Measurements from ENCODE around the gene PCDHA1. TPM values are rescaled to one million over a fixed set of nuclear protein-coding genes. Genes with fewer than 3 reads are reported as not detected.

Gene PCDHA1
- total RNA-seq, 6 donors from 2014 or later: 0.13 TPM; not detected in 5

- H3K4me1 ChIP-seq: peaks cover 7 to 31% (median 19%) of the 10 kb centered on the region in 4 donors
- ATAC-seq (ENCODE audit: low FRiP score in 2 of 2) (no peak), DNase-seq (no peak)
- 76 to 82% methylated on average over 2 of the region's 2 CpGs for WGBS, 2 donors
- no peak overlapping the region for H3K27ac ChIP-seq
- H3K36me3 ChIP-seq: no peaks in the 10 kb centered on the region
- H3K27me3 ChIP-seq: no peaks in the 10 kb centered on the region
- H3K9me3 ChIP-seq: no peaks in the 10 kb centered on the region
- TF ChIP-seq EP300 (IDR thresholded peaks at IDR 0.05): no peak
- no peak for TF ChIP-seq POLR2A (IDR thresholded peaks at IDR 0.05)
- no peak for TF ChIP-seq POLR2AphosphoS5 (IDR thresholded peaks at IDR 0.05)
- no peak for TF ChIP-seq CTCF (IDR thresholded peaks at IDR 0.05)
- H3K4me3 ChIP-seq: no peak overlapping the region
These were observed 213.0 kb downstream of the PCDHA1 start for GRCh38 chr5:140998921-140999410.

- peak in 1 of 2 donors; percentile 88 for DNase-seq
- Histone ChIP-seq H3K27me3 (no peaks in the 10 kb centered on the region), H3K9me3 (no peaks in the 10 kb centered on the region), H3K36me3 (no peaks in the 10 kb centered on the region), H3K4me1 (peaks cover 7 to 28% (median 16%) of the 10 kb centered on the region in 4 donors), H3K4me3 (peak overlapping the region in 3 of 4 donors; percentile 32 to 41 (median 39)), H3K27ac (peak overlapping the region in 3 of 4 donors; percentile 42 to 66 (median 57))
- TF ChIP-seq CTCF (IDR thresholded peaks at IDR 0.05) (no peak), POLR2A (IDR thresholded peaks at IDR 0.05) (peak in 1 of 4 donors; percentile 14), POLR2AphosphoS5 (IDR thresholded peaks at IDR 0.05) (peak in 1 of 2 donors; percentile 5)
- ATAC-seq (ENCODE audit: low FRiP score in 2 of 2): peak; percentile 49 to 77
- 11 to 13% methylated on average over 9 of the region's 9 CpGs for WGBS, 2 donors
These were observed 215.5 kb downstream of the PCDHA1 start for GRCh38 chr5:141001446-141001843.

- Histone ChIP-seq H3K4me1 (peaks cover 7 to 28% (median 16%) of the 10 kb centered on the region in 4 donors), H3K9me3 (no peaks in the 10 kb centered on the region), H3K27me3 (no peaks in the 10 kb centered on the region), H3K36me3 (no peaks in the 10 kb centered on the region), H3K4me3 (peak overlapping the region in 3 of 4 donors; percentile 32 to 41 (median 39)), H3K27ac (peak overlapping the region; percentile 6 to 66 (median 50))
- 5% methylated on average over 16 to 19 of the region's 19 CpGs for WGBS, 2 donors
- DNase-seq (peak; percentile 45 to 46), ATAC-seq (ENCODE audit: low FRiP score in 2 of 2) (peak; percentile 4 to 46)
- no peak for TF ChIP-seq EP300 (IDR thresholded peaks at IDR 0.05)
- TF ChIP-seq POLR2A (IDR thresholded peaks at IDR 0.05): no peak
- TF ChIP-seq CTCF (IDR thresholded peaks at IDR 0.05): no peak
- TF ChIP-seq POLR2AphosphoS5 (IDR thresholded peaks at IDR 0.05): no peak
These were observed 216.1 kb downstream of the PCDHA1 start for GRCh38 chr5:141001844-141002604.

- ATAC-seq (ENCODE audit: low FRiP score in 2 of 2): no peak
- Histone ChIP-seq H3K4me3 (no peak overlapping the region), H3K27me3 (no peaks in the 10 kb centered on the region), H3K36me3 (no peaks in the 10 kb centered on the region), H3K27ac (peak overlapping the region in 1 of 4 donors; percentile 42), H3K9me3 (no peaks in the 10 kb centered on the region), H3K4me1 (peaks cover 7 to 28% (median 16%) of the 10 kb centered on the region in 4 donors)
- no peak for DNase-seq
- WGBS, 2 donors: 55 to 69% methylated on average over 3 of the region's 3 CpGs
- TF ChIP-seq POLR2AphosphoS5 (IDR thresholded peaks at IDR 0.05): no peak
These were observed 216.6 kb downstream of the PCDHA1 start for GRCh38 chr5:141002605-141002965.

GRCh38 chr5:141003031-141003430 is 217.1 kb downstream of the PCDHA1 start:
- H3K4me1 ChIP-seq: peaks cover 7 to 28% (median 16%) of the 10 kb centered on the region in 4 donors
- no peak overlapping the region for H3K4me3 ChIP-seq
- H3K36me3 ChIP-seq: no peaks in the 10 kb centered on the region
- ATAC-seq (ENCODE audit: low FRiP score in 2 of 2) (no peak), DNase-seq (no peak)
- WGBS, 2 donors: 35 to 81% methylated on average over 3 of the region's 3 CpGs
- no peak overlapping the region for H3K27ac ChIP-seq
- no peaks in the 10 kb centered on the region for H3K27me3 ChIP-seq
- TF ChIP-seq POLR2AphosphoS5 (IDR thresholded peaks at IDR 0.05) (no peak), CTCF (IDR thresholded peaks at IDR 0.05) (no peak), POLR2A (IDR thresholded peaks at IDR 0.05) (no peak), EP300 (IDR thresholded peaks at IDR 0.05) (no peak)
- no peaks in the 10 kb centered on the region for H3K9me3 ChIP-seq
